K562 (cell line): Measurements from ENCODE around the gene UBR3. TPM values are rescaled to one million over a fixed set of nuclear protein-coding genes. Genes with fewer than 3 reads are reported as not detected.

ENCODE experiments used
- ARID4B ChIP-seq: sonication (generic); formaldehyde crosslinking; IDR thresholded peaks from 2 replicates; pipeline ENCODE4 v1.8.0; 2022; ENCODE audit warnings: mild to moderate bottlenecking, missing genetic modification reagents
- FOXO4 ChIP-seq: fragments of 450-650 bp; formaldehyde crosslinking; IDR thresholded peaks from 2 replicates; pipeline ENCODE4 v1.4.0; 2020; ENCODE audit warnings: mild to moderate bottlenecking, moderate library complexity
- GABPB1 ChIP-seq: sonication (generic); formaldehyde crosslinking; IDR thresholded peaks from 2 replicates; pipeline ENCODE4 v1.8.0; 2022; ENCODE audit warnings: mild to moderate bottlenecking, missing genetic modification reagents
- MAZ ChIP-seq, 2 experiments: fragments of 450-650 bp in 1 of 2; sonication (generic) in 1 of 2; formaldehyde crosslinking; IDR thresholded peaks in 1 of 2; conservative IDR thresholded peaks in 1 of 2; 2 replicates each; pipeline versions ENCODE4 v1.4.0 to v1.5.0; 2020; ENCODE audit warnings: mild to moderate bottlenecking in 1 of 2, missing genetic modification reagents in 1 of 2
- NCOA2 ChIP-seq, 2 experiments: fragments of 450-650 bp; IDR thresholded peaks; 2 replicates each; pipeline ENCODE4 v1.6.1; 2018; ENCODE audit warnings: mild to moderate bottlenecking in 2 of 2, moderate library complexity in 1 of 2; ENCODE audit not compliant: partially characterized antibody in 2 of 2
- NR2C2 ChIP-seq, 2 experiments: fragments of 200-800 bp in 1 of 2; sonication (Bioruptor generic) in 1 of 2; sonication (generic) in 1 of 2; formaldehyde crosslinking in 1 of 2; IDR thresholded peaks; 2 replicates each; pipeline versions ENCODE4 v1.6.1 to v1.8.0; 2016 to 2022; ENCODE audit warnings: mild to moderate bottlenecking in 1 of 2, missing compliant biosample characterization in 1 of 2, missing genetic modification characterization in 1 of 2, missing genetic modification reagents in 1 of 2
- POLR2H ChIP-seq: IDR thresholded peaks from 2 replicates; pipeline ENCODE4 v1.6.1; 2016; ENCODE audit warnings: missing genetic modification characterization, low read depth, mild to moderate bottlenecking, control low read depth, missing compliant biosample characterization, moderate library complexity
- PYGO2 ChIP-seq: fragments of 450-650 bp; IDR thresholded peaks from 2 replicates; pipeline ENCODE4 v1.6.1; 2016; ENCODE audit warnings: mild to moderate bottlenecking, missing genetic modification characterization, moderate library complexity, missing compliant biosample characterization
- RCOR1 ChIP-seq, 2 experiments: IDR thresholded peaks; 2 replicates each; pipeline ENCODE4 v1.6.1; 2012; ENCODE audit warnings: low read depth in 2 of 2, low read length in 2 of 2, borderline replicate concordance in 1 of 2, improper control_type of control experiment in 1 of 2
- SIN3B ChIP-seq: fragments of 450-650 bp; IDR thresholded peaks from 2 replicates; pipeline ENCODE4 v1.6.1; 2017; ENCODE audit warnings: low read depth, mild to moderate bottlenecking, moderate library complexity
- SMAD1 ChIP-seq: fragments of 150-350 bp; IDR thresholded peaks from 2 replicates; pipeline ENCODE4 v1.6.1; 2014; ENCODE audit warnings: low read length, low read depth; ENCODE audit not compliant: partially characterized antibody
- U2AF1 ChIP-seq: fragments of 200-400 bp; formaldehyde crosslinking; optimal IDR thresholded peaks from 2 replicates; pipeline ENCODE3; 2017; ENCODE audit warnings: mild to moderate bottlenecking, low read depth, low read length, moderate library complexity
- ZBTB12 ChIP-seq: fragments of 250-450 bp; sonication (Bioruptor Pico); IDR thresholded peaks from 2 replicates; pipeline ENCODE4 v1.4.0; 2020
- ZNF277 ChIP-seq: fragments of 250-450 bp; sonication (Bioruptor Pico); IDR thresholded peaks from 2 replicates; pipeline ENCODE4 v1.8.0; 2022; ENCODE audit warnings: inconsistent platforms, mild to moderate bottlenecking, moderate library complexity, borderline replicate concordance
- ZNF444 ChIP-seq: fragments of 250-450 bp; sonication (Bioruptor Pico); IDR thresholded peaks from 2 replicates; pipeline ENCODE4 v1.4.0; 2020; ENCODE audit warnings: mild to moderate bottlenecking, moderate library complexity
- ZNF778 ChIP-seq: fragments of 450-650 bp; formaldehyde crosslinking; IDR thresholded peaks from 2 replicates; pipeline ENCODE4 v1.4.0; 2020; ENCODE audit warnings: mild to moderate bottlenecking, moderate library complexity
- polyA plus RNA-seq, 8 experiments: library from polyadenylated mRNA; depleted of rRNA in 4 of 8; stranded (reverse) in 5 of 8; unstranded in 3 of 8; fragments of >200 nt; fragmentation: Nextera tagmentation in 2 of 8; fragmentation: Illumina TruSeq in 1 of 8; extraction: Ambion mirVana in 2 of 8; extraction: Trizol in 1 of 8; gene quantifications; 2 replicates each; pipeline versions ENCODE4 v1.2.1 to v1.2.3, GENCODE V29; 2011 to 2014; ENCODE audit warnings: inconsistent platforms in 1 of 8, missing spikeins in 1 of 8
- total RNA-seq, 7 experiments: library from RNA; depleted of rRNA in 6 of 7; stranded (reverse); fragments of >200 nt in 6 of 7; fragmentation: Illumina TruSeq in 2 of 7; extraction: Trizol in 2 of 7; gene quantifications; 2 replicates each; pipeline versions ENCODE4 v1.2.1 to v1.2.3, GENCODE V29; 2011 to 2021; ENCODE audit warnings: low replicate concordance in 1 of 7

UBR3 gene
- total and polyA plus RNA-seq, 9 of the 15 experiments (the other 6 are each of a cell fraction or from before 2014, with no cell fraction given): 14.4 to 63.5 (median 40.4) TPM

GRCh38 chr2:169827272-169828140 is at the start of gene UBR3 (continued):
- TF ChIP-seq ZBTB12 (CRISPR knock-in tag) (no peak), NR2C2 (CRISPR knock-in tag; IDR thresholded peaks at IDR 0.05) (peak; percentile 47; the same call in 1 of the 2 replicates), NR2C2 (tag; IDR thresholded peaks at IDR 0.05) (no peak), U2AF1 (peak; percentile 65), ARID4B (peak; percentile 63), NCOA2 (IDR thresholded peaks at IDR 0.05; ENCODE audit: partially characterized antibody in 2 of 2) (no peak), ZNF778 (CRISPR knock-in tag) (no peak), GABPB1 (peak; percentile 60; the same call in 1 of the 2 replicates), MAZ (CRISPR knock-in tag; conservative IDR thresholded peaks at IDR 0.05 in 1 of 2, IDR thresholded peaks at IDR 0.05 in 1 of 2) (peak; percentile 82 to 97), ZNF444 (peak; percentile 85; the same call in 1 of the 2 replicates), RCOR1 (IDR thresholded peaks at IDR 0.05; ENCODE audit: borderline replicate concordance in 1 of 2, low read depth in 2 of 2, low read length in 2 of 2) (peak; percentile 28 to 78; a peak in 2 of 4 replicates), SIN3B (peak; percentile 73; the same call in 1 of the 2 replicates), FOXO4 (CRISPR knock-in tag) (no peak), POLR2H (tag) (peak; percentile 61), SMAD1 (peak; percentile 77), ZNF277 (CRISPR knock-in tag) (no peak), PYGO2 (tag) (no peak)
